ENCODE measurements around the gene ZNF101. TPM values are rescaled to one million over a fixed set of nuclear protein-coding genes. Genes with fewer than 3 reads are reported as not detected.

ZNF101 gene
- 8.1 and 13.4 TPM in 2 replicates for total RNA-seq

DNA sequence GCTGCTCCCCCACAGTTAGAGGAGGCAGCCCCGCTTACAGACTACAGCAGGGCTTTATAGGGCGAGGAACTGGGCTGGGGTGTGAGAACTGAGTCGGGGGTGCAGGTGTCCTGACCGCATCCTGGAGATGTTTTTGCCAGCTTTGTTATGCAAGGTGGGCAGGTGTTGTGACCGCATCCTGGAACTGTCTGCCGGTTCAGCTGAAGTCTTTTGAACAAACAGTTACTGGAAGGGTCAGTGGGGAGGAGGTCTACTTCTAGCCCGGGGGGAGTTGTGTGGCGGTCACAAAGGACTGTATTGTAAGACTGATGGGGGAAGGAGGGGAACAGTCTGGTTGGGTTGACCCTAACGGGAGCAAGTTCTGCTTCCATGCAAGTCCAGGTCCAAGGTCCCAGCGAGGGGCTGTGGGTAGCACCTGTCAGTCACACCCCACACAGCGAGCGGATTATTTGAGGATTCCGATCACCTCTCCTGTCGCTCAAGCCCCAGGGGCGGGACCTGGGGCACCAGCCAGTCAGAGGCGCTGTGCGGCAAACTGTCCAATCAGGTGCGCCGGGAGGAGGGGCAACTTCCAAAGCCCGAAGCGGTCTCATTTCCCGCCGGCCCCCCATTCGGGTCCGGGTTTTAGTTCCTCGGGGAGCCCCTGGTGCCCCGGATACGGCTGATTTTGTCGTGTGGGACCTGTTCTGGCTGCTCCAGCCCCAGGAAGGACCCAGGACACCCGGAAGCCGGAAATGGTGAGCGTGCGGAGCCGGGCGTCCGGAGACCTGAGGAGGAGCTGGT lies at the start of gene ZNF101:
Gene ZNF101 (plus strand): TSS at position 610 of the 783 bp plus-strand sequence. CDS start 125 bp downstream, at position 735.

GRCh38 chr19:19627621-19628500 lies 40.8 kb upstream of the ZNF101 start, which contains the start of gene LPAR2:
Gene LPAR2, minus strand, starts transcription at chr19:19628220. Its CDS starts 945 bp downstream, at chr19:19627275.

GRCh38 chr19:19643158-19644053 lies 25.2 kb upstream of the ZNF101 start, which contains the start of gene GMIP:
Gene GMIP, minus strand, starts transcription at chr19:19643657. Its CDS starts 128 bp downstream, at chr19:19643529.

DNA sequence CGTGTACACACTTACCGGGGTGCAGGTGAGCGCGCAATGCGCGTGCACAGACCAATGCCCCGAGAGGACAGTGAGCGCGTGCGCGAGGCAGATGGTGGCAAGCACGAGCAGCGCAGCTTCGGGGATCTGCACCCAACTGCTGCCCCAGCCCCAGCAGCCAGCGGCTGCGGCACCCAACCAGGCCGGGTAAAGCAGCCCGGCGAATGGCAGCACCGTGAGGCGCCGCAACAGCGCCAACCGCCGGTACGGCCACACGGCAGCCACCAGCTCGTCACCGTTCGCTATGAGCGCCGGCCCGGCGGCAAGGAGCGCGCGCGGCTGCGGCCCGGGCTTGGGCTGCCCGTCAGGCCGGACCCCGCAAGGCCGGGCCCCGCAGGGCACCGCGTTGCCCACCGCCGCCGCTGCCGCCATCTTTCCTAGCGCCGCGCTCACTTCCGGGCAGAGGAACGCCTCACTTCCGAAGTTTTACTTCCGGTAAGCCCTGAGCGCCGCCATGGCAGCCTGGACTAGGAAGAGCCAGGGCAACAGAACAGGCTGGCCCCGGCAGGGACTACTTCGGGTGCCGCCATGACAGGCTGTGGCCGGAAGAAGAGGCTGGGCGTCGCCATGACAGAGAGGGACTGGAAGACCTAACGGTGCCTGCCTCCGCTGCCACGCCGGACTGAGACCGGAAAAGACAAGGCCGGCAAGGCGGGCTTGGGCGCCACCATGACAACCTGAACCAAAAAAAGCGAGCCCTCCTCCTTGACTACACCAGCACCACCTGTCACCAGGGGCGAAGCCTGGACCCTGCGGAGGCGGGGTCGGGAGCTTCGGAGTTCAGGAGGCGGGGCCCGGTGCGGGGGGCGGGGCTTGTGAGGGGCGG lies 5.2 kb upstream of the ZNF101 start, which contains the start of gene ATP13A1:
Gene ATP13A1 (minus strand): TSS at position 421 of the 865 bp plus-strand sequence. CDS start 10 bp downstream, at position 411.

GRCh38 chr19:19732579-19733501 lies 64.2 kb downstream of the ZNF101 start, which contains the start of gene ZNF14:
Gene ZNF14, minus strand, starts transcription at chr19:19733112. Its CDS starts 154 bp downstream, at chr19:19732958.

Other genes starting within 250 kb of the ZNF101 start
- 0.32 and 0.76 TPM in 2 replicates for gene TSSK6, start 153.3 kb upstream of the ZNF101 start, total RNA-seq
- 50.8 and 253 TPM in 2 replicates for gene NDUFA13, start 152.6 kb upstream of the ZNF101 start, total RNA-seq
- under 0.01 and 1.2 TPM in 2 replicates for gene YJEFN3, start 139.9 kb upstream of the ZNF101 start, total RNA-seq
- gene CILP2, start 130.6 kb upstream of the ZNF101 start, total RNA-seq, result not detected in 2 replicates
- not detected in 2 replicates for gene PBX4, start 50.2 kb upstream of the ZNF101 start, total RNA-seq
- gene LPAR2, start 40.6 kb upstream of the ZNF101 start, total RNA-seq, result 0.30 and 0.32 TPM in 2 replicates
- 4.3 and 10.7 TPM in 2 replicates for gene GMIP, start 25.2 kb upstream of the ZNF101 start, total RNA-seq
- 21.6 and 49.7 TPM in 2 replicates for gene ATP13A1, start 5.2 kb upstream of the ZNF101 start, total RNA-seq
- 4.9 and 5.3 TPM in 2 replicates for gene ZNF14, start 64.3 kb downstream of the ZNF101 start, total RNA-seq
- gene ZNF506, start 152.9 kb downstream of the ZNF101 start, total RNA-seq, result 1.3 and 4.4 TPM in 2 replicates
- gene ZNF253, start 197.0 kb downstream of the ZNF101 start, total RNA-seq, result 2.9 and 7.4 TPM in 2 replicates
- gene ZNF93, start 232.1 kb downstream of the ZNF101 start, total RNA-seq, result 5.5 and 9.6 TPM in 2 replicates